Esophagus squamous epithelium (tissue), 5 donors: ENCODE measurements around the gene KLC1. TPM values are rescaled to one million over a fixed set of nuclear protein-coding genes. Genes with fewer than 3 reads are reported as not detected.

ENCODE experiments used
- DNase-seq: peaks from one replicate; lab custom pipeline; 2025; lab: John Stamatoyannopoulos, UW
- H3K27ac ChIP-seq, 4 donors: fragments of 200-600 bp; sonication (generic); one replicate each; pipeline ENCODE4 v1.5.1; 2016 to 2019; ENCODE audit warnings: mild to moderate bottlenecking in 1 of 4
- H3K27me3 ChIP-seq, 4 donors: fragments of 200-600 bp; sonication (generic); 1 replicate in 3 of 4; 2 replicates in 1 of 4; pipeline versions ENCODE4 v1.5.1 to v1.6.0; 2017 to 2021; ENCODE audit warnings: antibody characterized with exemption in 1 of 4
- H3K36me3 ChIP-seq, 3 donors: fragments of 200-600 bp; sonication (generic); one replicate each; pipeline ENCODE4 v1.5.1; 2016 to 2019
- H3K4me1 ChIP-seq, 3 donors: fragments of 200-600 bp; sonication (generic); one replicate each; pipeline ENCODE4 v1.5.1; 2017 to 2019
- H3K4me3 ChIP-seq, 4 donors: fragments of 200-600 bp; sonication (generic); 1 replicate in 3 of 4; 2 replicates in 1 of 4; pipeline ENCODE4 v1.5.1; 2016 to 2019; ENCODE audit warnings: mild to moderate bottlenecking in 2 of 4, moderate library complexity in 1 of 4
- H3K9me3 ChIP-seq, 3 donors: fragments of 200-600 bp; sonication (generic); one replicate each; pipeline ENCODE4 v1.5.1; 2016 to 2019
- POLR2A ChIP-seq, 4 donors: fragments of 450-650 bp; IDR thresholded peaks; one replicate each; pipeline ENCODE4 v1.6.1; 2017; ENCODE audit warnings: antibody characterized with exemption in 4 of 4, mild to moderate bottlenecking in 4 of 4, moderate library complexity in 3 of 4
- WGBS, 2 donors: methylation state at CpG; one replicate each; pipeline ENCODE4 v1.1.5; 2018; 5-methylcytosine and 5-hydroxymethylcytosine counted together
- intact Hi-C: fragments of 100-400 bp; cut with DNase I; formaldehyde crosslinking; loops from one replicate; pipeline ENCODE4 v1.15.0; 2022
- total RNA-seq, 4 donors: library from RNA; depleted of rRNA; stranded (reverse); fragments of >200 nt; gene quantifications; one replicate each; pipeline ENCODE4 v1.1.0, GENCODE V29; 2016
- TF ChIP-seq, protein P1 (sequence below), 6 experiments: fragments of 450-650 bp in 4 of 6; fragments of 200-600 bp in 2 of 6; sonication (generic) in 2 of 6; IDR thresholded peaks; one replicate each; pipeline ENCODE4 v1.5.1; 2016 to 2019; ENCODE audit warnings: antibody characterized with exemption in 6 of 6, mild to moderate bottlenecking in 4 of 6, moderate library complexity in 4 of 6
- donor health status: DM: yes; HTN: yes; CAD: no.

Gene KLC1
- total RNA-seq, 4 donors from 2014 or later, result 101 to 285 (median 194) TPM

DNA sequence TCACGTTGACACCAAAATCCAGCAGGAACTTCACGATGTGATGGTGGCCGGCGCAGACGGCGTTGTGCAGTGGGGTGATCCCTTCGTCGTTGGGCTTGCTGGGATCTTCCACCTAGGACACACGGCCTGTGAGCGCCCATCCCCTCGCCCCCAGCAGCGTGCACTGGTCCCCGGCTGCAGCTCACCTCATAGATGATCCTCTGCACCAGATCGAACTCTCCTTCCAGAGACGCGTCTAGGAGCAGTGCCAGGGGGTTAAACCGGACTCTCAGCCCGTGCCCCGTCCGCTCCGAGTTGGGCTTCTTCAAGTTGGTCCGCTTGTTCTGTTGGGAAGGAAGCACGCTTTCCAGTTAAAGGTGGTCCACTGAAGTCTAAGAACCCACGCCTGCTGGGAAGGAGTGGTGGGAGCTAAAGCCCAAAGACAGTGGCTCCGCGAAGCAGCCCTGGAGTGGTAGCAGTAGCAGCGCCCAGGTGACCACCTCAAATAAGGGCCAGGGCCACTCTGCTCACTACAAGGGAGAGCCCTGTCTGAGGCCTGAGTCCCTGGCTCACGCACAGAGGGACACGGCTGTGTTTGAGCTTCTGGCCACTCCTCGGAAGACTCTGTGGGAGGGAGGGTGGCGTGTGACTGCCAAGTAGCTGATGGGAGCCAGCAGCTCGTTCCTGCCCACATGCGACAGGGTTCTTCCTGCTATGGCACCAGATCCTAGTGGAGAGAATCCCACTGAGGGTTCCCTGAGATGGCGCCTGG is 109.9 kb downstream of the KLC1 start:
- Histone ChIP-seq H3K27ac (peak overlapping the region in 2 of 4 donors; percentile 29 to 92), H3K4me1 (peaks cover 23 to 61% (median 39%) of the 10 kb centered on the region in 3 donors), H3K9me3 (no peaks in the 10 kb centered on the region), H3K4me3 (no peak overlapping the region), H3K27me3 (no peaks in the 10 kb centered on the region), H3K36me3 (peaks cover 8 to 99% (median 30%) of the 10 kb centered on the region in 3 donors)
- intact Hi-C loops, result no loop called here
- no peak for TF ChIP-seq POLR2A (IDR thresholded peaks at IDR 0.05)
- TF ChIP-seq, protein P1, sequence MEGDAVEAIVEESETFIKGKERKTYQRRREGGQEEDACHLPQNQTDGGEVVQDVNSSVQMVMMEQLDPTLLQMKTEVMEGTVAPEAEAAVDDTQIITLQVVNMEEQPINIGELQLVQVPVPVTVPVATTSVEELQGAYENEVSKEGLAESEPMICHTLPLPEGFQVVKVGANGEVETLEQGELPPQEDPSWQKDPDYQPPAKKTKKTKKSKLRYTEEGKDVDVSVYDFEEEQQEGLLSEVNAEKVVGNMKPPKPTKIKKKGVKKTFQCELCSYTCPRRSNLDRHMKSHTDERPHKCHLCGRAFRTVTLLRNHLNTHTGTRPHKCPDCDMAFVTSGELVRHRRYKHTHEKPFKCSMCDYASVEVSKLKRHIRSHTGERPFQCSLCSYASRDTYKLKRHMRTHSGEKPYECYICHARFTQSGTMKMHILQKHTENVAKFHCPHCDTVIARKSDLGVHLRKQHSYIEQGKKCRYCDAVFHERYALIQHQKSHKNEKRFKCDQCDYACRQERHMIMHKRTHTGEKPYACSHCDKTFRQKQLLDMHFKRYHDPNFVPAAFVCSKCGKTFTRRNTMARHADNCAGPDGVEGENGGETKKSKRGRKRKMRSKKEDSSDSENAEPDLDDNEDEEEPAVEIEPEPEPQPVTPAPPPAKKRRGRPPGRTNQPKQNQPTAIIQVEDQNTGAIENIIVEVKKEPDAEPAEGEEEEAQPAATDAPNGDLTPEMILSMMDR (IDR thresholded peaks at IDR 0.05), result no peak
- 75 to 81% methylated on average over 22 of the region's 34 CpGs for WGBS, 2 donors
- DNase-seq, result no peak

DNA sequence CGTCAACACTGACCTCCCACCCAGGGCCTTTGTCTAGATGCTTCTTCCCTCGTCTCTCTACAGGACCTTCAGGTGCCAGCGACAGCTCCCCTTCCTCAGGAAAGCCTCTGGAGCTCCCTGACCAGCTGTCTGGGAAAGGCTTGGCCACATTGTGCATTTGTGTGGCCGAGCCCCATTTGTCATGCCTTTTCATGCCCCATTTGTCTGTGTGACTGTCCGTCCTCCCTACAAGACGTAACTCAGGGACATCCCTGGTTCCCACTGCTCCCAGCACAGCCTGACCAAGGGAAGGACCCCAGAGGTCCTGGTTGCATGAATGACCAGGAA is 110.4 kb downstream of the KLC1 start:
- peaks cover 8 to 98% (median 24%) of the 10 kb centered on the region in 3 donors for H3K36me3 ChIP-seq
- no peak overlapping the region for H3K4me3 ChIP-seq
- no peaks in the 10 kb centered on the region for H3K9me3 ChIP-seq
- WGBS, 2 donors, result 82 to 94% methylated on average over 3 to 4 of the region's 6 CpGs
- no peak for DNase-seq
- intact Hi-C loops, result no loop called here
- no peak for TF ChIP-seq POLR2A (IDR thresholded peaks at IDR 0.05)
- TF ChIP-seq, protein P1 (IDR thresholded peaks at IDR 0.05), result no peak
- H3K27ac ChIP-seq, result peak overlapping the region in 2 of 4 donors; percentile 29 to 92
- peaks cover 23 to 55% (median 34%) of the 10 kb centered on the region in 3 donors for H3K4me1 ChIP-seq
- H3K27me3 ChIP-seq, result no peaks in the 10 kb centered on the region

DNA sequence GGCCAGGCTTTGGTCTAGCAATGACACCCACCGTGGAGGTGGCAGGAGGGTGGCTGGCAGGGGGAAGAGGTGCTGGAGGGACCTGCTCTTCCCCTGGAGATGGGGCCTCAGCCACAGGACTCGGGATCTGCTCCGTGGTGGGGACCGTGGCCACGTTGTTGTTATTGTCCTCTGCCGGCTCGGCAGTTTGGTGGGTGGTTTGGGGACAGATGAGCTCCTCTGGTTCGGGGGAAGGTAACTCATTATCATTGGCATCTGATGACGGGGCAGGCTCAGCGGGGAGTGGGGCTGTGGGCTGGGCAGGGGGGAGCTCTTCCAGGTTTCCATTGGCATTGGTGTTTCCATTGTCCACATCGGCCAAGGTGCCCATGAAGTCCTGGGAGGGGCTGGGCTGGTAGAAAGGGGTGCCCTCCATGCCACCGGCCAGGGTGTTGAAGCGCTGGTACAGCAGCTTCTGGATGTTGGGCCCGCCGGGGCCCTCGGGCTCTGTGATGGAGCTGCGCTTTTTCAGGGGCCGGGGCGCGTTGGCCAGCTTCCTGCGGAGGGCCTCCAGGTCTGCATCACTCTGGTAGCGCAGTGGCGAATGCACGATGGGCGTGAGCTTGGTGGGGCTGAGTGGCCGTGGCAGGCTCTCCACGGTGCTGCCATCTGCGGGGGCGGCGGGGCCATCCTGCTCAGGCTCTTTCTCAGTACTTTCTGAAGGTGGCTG is 110.9 kb downstream of the KLC1 start:
- Histone ChIP-seq H3K4me1 (peaks cover 22 to 50% (median 29%) of the 10 kb centered on the region in 3 donors), H3K27me3 (no peaks in the 10 kb centered on the region), H3K4me3 (no peak overlapping the region), H3K27ac (peak overlapping the region in 1 of 4 donors; percentile 92), H3K36me3 (peaks cover 8 to 98% (median 23%) of the 10 kb centered on the region in 3 donors), H3K9me3 (no peaks in the 10 kb centered on the region)
- intact Hi-C loops, result no loop called here
- WGBS, 2 donors, result 89% methylated on average over 6 of the region's 30 CpGs; no CpG with 5 or more reads in 1 of the 2 donors
- TF ChIP-seq, protein P1 (IDR thresholded peaks at IDR 0.05), result no peak
- TF ChIP-seq POLR2A (IDR thresholded peaks at IDR 0.05), result no peak
- DNase-seq, result no peak

DNA sequence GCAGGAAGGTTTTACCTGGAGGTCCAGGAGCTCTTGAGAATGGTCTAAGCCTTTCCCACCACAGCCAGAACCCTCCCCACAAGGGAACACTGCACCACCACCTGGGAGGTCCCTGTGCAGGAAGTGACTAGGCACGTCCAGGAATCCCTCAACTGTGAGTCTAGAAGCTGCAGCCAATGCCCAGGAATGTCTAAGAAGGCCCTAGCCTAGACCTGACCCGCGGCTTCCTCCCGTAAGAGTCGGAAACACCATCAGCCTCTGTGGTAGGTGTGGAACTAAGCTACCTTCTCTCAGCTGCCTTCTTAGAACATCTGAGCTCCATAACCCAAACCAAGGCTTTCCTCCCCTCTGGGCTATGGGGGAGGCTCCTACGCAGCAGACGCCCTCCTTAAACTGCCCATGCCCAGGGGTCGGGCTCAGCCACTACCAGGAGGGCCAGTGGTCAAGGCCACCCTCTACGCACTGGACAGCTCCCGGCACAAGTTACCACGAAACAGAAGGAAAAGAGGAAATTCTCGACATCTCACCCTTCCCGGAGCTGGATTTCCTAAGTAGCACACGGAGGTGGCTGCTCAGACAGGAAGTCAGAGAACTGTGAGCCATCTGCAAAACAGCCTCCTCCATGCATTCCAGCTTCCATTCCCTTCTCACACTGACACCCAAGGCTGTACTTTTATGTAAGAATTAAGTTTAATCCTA is 112.1 kb downstream of the KLC1 start:
- TF ChIP-seq POLR2A (IDR thresholded peaks at IDR 0.05), result no peak
- TF ChIP-seq, protein P1 (IDR thresholded peaks at IDR 0.05), result no peak
- no peak for DNase-seq
- Histone ChIP-seq H3K4me3 (no peak overlapping the region), H3K27me3 (no peaks in the 10 kb centered on the region), H3K4me1 (peaks cover 10 to 38% (median 17%) of the 10 kb centered on the region in 3 donors), H3K36me3 (peaks cover 8 to 98% (median 23%) of the 10 kb centered on the region in 3 donors), H3K27ac (peak overlapping the region in 1 of 4 donors; percentile 25), H3K9me3 (no peaks in the 10 kb centered on the region)
- intact Hi-C loops, result no loop called here
- 60 to 80% methylated on average over 4 to 8 of the region's 14 CpGs for WGBS, 2 donors
